K562 (cell line): ENCODE data around the gene SNX25.

Experiments used
- BRD9 ChIP-seq: fragments of 450-650 bp; IDR thresholded peaks from 2 replicates; pipeline ENCODE4 v1.6.1; 2018; ENCODE audit warnings: low read depth; ENCODE audit not compliant: partially characterized antibody
- EZH2 ChIP-seq: IDR thresholded peaks from 2 replicates; pipeline ENCODE4 v1.6.1; 2012; ENCODE audit warnings: low read depth, mild to moderate bottlenecking, inconsistent platforms, low read length, borderline replicate concordance
- KLF16 ChIP-seq: IDR thresholded peaks from 2 replicates; pipeline ENCODE4 v1.6.1; 2016; ENCODE audit warnings: antibody characterized with exemption
- NR2C2 ChIP-seq, 2 experiments: fragments of 200-800 bp in 1 of 2; sonication (Bioruptor generic) in 1 of 2; sonication (generic) in 1 of 2; formaldehyde crosslinking in 1 of 2; IDR thresholded peaks; 2 replicates each; pipeline versions ENCODE4 v1.6.1 to v1.8.0; 2016 to 2022; ENCODE audit warnings: mild to moderate bottlenecking in 1 of 2, missing compliant biosample characterization in 1 of 2, missing genetic modification characterization in 1 of 2, missing genetic modification reagents in 1 of 2
- POLR2A ChIP-seq: fragments of 450-650 bp; conservative IDR thresholded peaks from 2 replicates; pipeline ENCODE4 v1.6.1; 2016
- RNF2 ChIP-seq: sonication (generic); IDR thresholded peaks from 2 replicates; pipeline ENCODE4 v1.6.1; 2016
- SPI1 ChIP-seq: IDR thresholded peaks from 2 replicates; pipeline ENCODE4 v1.6.1; 2011; ENCODE audit warnings: low read depth, low read length, control low read depth, borderline replicate concordance
- ZBTB33 ChIP-seq: sonication (generic); formaldehyde crosslinking; IDR thresholded peaks from 2 replicates; pipeline ENCODE4 v1.8.1; 2023; ENCODE audit warnings: mild to moderate bottlenecking, missing genetic modification reagents
- TF ChIP-seq, protein P1 (sequence below): fragments of 450-650 bp; IDR thresholded peaks from 2 replicates; pipeline ENCODE4 v1.6.1; 2016; ENCODE audit warnings: low read depth
- TF ChIP-seq, protein P2 (sequence below), 2 experiments: fragments of 450-650 bp in 1 of 2; IDR thresholded peaks; 2 replicates each; pipeline ENCODE4 v1.6.1; 2011 to 2017; ENCODE audit warnings: low read depth in 2 of 2, antibody characterized with exemption in 1 of 2, borderline replicate concordance in 1 of 2, low read length in 1 of 2, mild to moderate bottlenecking in 1 of 2, mixed read lengths in 1 of 2; ENCODE audit not compliant: control insufficient read depth in 1 of 2

GRCh38 chr4:185383451-185383850 is 174.1 kb downstream of the SNX25 start:
- TF ChIP-seq, protein P1, sequence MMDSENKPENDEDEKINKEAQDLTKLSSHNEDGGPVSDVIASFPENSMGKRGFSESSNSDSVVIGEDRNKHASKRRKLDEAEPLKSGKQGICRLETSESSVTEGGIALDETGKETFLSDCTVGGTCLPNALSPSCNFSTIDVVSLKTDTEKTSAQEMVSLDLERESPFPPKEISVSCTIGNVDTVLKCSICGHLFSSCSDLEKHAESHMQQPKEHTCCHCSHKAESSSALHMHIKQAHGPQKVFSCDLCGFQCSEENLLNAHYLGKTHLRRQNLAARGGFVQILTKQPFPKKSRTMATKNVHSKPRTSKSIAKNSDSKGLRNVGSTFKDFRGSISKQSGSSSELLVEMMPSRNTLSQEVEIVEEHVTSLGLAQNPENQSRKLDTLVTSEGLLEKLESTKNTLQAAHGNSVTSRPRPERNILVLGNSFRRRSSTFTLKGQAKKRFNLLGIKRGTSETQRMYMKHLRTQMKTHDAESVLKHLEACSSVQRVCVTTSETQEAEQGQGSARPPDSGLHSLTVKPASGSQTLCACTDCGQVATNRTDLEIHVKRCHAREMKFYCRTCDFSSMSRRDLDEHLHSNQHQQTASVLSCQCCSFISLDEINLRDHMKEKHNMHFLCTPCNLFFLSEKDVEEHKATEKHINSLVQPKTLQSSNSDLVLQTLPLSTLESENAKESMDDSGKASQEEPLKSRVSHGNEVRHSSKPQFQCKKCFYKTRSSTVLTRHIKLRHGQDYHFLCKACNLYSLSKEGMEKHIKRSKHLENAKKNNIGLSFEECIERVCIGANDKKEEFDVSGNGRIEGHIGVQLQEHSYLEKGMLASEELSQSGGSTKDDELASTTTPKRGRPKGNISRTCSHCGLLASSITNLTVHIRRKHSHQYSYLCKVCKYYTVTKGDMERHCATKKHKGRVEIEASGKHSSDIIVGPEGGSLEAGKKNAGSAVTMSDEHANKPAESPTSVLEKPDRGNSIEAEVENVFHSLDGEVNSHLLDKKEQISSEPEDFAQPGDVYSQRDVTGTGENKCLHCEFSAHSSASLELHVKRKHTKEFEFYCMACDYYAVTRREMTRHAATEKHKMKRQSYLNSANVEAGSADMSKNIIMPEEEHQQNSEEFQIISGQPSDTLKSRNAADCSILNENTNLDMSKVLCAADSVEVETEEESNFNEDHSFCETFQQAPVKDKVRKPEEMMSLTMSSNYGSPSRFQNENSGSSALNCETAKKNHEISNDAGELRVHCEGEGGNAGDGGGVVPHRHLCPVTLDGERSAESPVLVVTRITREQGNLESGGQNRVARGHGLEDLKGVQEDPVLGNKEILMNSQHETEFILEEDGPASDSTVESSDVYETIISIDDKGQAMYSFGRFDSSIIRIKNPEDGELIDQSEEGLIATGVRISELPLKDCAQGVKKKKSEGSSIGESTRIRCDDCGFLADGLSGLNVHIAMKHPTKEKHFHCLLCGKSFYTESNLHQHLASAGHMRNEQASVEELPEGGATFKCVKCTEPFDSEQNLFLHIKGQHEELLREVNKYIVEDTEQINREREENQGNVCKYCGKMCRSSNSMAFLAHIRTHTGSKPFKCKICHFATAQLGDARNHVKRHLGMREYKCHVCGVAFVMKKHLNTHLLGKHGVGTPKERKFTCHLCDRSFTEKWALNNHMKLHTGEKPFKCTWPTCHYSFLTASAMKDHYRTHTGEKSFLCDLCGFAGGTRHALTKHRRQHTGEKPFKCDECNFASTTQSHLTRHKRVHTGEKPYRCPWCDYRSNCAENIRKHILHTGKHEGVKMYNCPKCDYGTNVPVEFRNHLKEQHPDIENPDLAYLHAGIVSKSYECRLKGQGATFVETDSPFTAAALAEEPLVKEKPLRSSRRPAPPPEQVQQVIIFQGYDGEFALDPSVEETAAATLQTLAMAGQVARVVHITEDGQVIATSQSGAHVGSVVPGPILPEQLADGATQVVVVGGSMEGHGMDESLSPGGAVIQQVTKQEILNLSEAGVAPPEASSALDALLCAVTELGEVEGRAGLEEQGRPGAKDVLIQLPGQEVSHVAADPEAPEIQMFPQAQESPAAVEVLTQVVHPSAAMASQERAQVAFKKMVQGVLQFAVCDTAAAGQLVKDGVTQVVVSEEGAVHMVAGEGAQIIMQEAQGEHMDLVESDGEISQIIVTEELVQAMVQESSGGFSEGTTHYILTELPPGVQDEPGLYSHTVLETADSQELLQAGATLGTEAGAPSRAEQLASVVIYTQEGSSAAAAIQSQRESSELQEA = no peak
- no peak for TF ChIP-seq BRD9
- no peak for TF ChIP-seq POLR2A
- TF ChIP-seq KLF16 = no peak
- TF ChIP-seq, protein P2, sequence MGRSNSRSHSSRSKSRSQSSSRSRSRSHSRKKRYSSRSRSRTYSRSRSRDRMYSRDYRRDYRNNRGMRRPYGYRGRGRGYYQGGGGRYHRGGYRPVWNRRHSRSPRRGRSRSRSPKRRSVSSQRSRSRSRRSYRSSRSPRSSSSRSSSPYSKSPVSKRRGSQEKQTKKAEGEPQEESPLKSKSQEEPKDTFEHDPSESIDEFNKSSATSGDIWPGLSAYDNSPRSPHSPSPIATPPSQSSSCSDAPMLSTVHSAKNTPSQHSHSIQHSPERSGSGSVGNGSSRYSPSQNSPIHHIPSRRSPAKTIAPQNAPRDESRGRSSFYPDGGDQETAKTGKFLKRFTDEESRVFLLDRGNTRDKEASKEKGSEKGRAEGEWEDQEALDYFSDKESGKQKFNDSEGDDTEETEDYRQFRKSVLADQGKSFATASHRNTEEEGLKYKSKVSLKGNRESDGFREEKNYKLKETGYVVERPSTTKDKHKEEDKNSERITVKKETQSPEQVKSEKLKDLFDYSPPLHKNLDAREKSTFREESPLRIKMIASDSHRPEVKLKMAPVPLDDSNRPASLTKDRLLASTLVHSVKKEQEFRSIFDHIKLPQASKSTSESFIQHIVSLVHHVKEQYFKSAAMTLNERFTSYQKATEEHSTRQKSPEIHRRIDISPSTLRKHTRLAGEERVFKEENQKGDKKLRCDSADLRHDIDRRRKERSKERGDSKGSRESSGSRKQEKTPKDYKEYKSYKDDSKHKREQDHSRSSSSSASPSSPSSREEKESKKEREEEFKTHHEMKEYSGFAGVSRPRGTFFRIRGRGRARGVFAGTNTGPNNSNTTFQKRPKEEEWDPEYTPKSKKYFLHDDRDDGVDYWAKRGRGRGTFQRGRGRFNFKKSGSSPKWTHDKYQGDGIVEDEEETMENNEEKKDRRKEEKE (IDR thresholded peaks at IDR 0.05; ENCODE audit: borderline replicate concordance in 1 of 2, control insufficient read depth in 1 of 2, low read depth in 2 of 2, low read length in 1 of 2) = no peak
- TF ChIP-seq RNF2 = no peak
- TF ChIP-seq SPI1 = no peak
- TF ChIP-seq NR2C2 (CRISPR knock-in tag; IDR thresholded peaks at IDR 0.05) = no peak
- no peak for TF ChIP-seq NR2C2 (tag; IDR thresholded peaks at IDR 0.05)
- TF ChIP-seq ZBTB33 (CRISPR knock-in tag) = no peak
- no peak for TF ChIP-seq EZH2
